Activated T-cell treated with anti-CD3 and anti-CD28 coated beads for 4 hours (primary cell): ENCODE results near the gene TNFRSF6B.

ENCODE experiments used
- DNase-seq: peaks from one replicate; pipeline ENCODE4 v3.0.0-alpha.2; 2020

TNFRSF6B gene

DNA sequence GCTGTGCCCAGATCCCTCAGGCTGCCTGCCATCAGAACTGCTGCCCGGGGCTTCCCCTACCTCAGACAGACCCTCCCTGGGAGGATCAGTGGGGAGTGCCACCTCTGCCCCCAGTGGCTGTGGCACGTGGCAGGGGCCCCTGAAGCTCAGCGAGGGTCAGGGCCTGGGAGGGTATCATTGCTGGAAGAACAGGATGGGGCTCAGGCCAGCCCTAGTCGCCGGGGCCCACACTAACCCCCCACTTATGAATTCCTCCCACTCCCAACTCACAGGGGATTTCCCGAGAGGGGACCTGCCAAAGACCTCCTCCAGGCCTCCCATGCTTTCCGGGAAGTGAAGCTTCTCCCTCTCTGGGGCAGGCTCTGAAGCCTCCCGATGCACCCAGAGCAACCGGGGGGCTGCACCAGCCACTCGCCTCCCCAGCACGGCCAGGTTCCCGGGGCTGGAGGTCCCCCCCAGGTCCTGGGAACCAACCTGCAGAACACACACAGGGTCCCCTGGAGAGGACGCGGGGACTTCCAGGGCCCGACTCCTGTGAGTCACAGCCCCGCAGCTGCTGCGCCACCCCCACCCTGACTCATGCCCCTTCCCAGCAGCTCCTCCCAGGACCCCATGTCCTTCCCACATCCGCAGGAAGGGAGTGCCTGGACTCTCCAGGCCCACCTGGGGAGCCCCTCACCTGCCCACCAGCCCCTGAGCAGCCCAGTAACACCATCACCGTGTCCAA, 2.5 kb downstream of the TNFRSF6B start:
- no peak for DNase-seq

DNA sequence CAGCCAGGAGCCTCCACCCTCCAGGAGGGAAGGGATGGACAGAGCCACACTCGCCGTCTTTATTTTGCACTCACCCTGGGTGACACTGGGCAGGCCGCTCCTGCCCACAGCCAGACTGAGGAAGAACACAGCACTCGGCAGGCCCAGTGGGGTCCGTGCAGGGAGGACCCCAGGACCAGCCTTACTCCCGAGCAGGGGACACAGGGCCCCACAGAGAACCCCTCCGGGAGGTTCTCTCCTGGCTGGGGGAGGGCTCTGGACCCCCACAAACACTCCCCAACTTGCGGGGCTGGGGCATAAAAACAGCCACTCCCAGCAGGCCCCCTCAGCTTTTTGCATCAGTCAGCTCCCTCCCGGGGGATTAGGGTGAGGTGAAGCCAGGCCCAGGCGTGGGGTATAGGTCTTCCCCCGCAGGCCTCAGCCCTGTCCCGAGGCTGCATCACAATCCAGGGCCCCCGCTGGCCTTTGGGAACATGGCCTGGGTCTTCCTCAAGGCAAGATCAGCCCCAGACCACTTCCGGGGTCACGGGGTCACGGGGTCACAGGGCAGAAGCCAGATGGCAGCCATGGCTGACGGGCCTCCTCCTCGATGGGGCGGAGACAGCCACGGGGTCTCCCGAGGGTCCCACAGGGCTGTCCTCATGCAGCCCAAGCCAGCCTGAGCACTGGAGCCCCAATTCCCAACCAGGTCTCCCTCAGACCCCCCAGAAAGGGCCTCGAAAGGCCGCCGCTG, 3.2 kb downstream of the TNFRSF6B start:
- no peak for DNase-seq

DNA sequence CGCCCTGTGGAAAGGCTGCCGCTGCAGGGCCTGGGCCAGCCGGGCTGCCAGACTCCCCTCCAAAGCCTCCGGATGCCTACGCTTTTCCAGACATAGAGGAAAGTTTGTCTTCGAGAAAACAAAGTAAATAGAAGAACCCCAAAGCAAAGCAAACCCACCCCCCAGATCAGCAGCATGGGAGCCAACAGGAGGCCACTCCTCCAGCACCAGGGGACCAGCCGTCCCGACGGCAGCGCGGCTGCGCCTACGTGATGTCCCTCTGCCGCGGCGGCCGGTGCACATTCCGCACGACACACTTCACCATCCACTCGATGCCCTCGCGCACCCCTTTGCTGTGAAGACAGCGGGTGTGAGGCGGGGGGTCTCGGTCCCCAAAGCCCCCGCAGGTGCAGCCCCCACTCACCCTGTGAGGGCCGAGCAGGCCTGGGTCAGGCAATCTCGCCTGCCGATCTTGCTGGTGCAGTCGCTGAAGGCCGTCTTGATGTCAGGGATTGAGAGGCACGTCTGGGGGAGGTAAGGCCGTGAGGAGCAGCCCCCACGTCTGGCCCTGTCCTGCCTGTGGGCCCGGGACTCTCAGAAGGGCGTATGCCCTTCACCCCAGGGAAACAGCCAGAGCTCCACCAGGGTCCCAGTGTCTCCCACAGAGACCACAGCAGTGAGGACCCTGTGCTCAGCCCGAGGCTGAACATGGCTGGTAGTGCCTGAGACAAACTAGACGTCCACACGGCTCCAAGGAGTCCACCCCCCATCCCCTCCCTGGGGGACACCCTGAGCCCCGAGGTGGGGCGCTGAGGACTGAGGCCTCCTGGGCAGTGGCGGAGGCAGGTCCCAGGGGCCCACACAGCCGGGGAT, 4.0 kb downstream of the TNFRSF6B start:
- no peak for DNase-seq

- DNase-seq = no peak
Observed at GRCh38 chr20:63701051-63701328, 4.5 kb downstream of the TNFRSF6B start.

GRCh38 chr20:63701329-63702035, 5.0 kb downstream of the TNFRSF6B start:
- DNase-seq = no peak

DNA sequence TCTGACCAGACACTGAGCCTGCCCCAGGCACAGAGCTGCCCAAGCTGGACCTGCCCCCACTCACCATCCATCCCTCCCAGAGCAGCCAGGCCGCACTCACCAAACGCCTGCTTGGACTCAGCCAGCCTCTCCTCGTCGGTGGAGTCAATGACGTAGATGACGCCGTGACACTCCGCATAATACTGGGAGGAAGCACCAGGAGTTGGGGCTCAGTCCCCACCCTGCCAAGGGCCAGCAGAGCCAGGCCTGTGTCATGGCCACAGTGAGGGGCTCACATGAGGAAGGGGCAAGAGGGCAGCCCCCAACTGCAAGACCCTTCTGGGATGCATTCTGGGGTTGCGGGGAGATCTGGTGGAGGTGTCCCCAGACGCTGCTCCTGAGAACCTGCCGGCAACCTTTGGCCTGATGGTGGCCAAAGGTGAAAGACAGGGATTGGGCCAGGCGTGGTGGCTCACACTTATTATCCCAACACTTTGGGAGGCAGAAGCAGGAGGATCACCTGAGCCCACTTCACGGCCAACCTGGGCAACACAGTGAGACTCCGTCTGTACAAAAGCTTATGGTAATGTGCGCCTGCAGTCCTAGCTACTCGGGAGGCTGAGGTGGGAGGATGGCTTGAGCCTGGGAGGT, 5.7 kb downstream of the TNFRSF6B start:
- DNase-seq = no peak

DNA sequence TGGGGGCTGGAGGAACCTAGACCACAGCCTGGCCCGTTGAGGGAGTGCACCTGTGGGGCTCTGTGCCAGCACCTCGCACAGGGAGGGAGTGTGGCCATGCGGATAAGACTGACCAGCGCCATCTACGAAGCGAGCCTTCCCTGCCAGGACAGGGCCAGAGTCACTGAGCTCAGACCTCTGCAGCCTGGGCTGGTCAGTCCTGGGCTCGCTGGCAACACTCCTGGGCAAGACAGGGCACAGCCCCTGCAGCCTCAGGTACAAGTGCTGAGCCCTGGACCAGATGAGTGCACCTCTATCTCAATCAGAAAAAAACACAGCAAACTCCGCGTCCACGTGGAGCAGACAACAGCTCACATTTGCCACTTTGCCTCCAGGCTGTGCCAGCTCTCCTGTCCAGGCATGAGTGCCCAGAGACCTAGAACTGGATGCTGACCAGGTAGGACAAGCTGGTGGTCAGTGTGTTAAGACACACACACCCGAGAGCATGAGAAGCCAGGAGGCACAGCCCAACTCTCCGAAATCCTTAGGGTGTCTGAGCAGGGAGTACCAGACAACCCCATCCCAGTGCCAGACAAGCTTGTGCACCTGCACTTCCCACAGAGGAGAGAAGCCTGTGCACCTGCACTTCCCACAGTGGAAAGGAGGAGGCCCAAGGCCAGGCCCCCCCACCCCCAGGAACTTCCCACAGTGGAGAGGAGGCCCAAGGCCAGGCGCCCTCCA, 6.5 kb downstream of the TNFRSF6B start:
- no peak for DNase-seq

- DNase-seq = no peak
Observed at GRCh38 chr20:63703471-63703975, 7.1 kb downstream of the TNFRSF6B start.

DNA sequence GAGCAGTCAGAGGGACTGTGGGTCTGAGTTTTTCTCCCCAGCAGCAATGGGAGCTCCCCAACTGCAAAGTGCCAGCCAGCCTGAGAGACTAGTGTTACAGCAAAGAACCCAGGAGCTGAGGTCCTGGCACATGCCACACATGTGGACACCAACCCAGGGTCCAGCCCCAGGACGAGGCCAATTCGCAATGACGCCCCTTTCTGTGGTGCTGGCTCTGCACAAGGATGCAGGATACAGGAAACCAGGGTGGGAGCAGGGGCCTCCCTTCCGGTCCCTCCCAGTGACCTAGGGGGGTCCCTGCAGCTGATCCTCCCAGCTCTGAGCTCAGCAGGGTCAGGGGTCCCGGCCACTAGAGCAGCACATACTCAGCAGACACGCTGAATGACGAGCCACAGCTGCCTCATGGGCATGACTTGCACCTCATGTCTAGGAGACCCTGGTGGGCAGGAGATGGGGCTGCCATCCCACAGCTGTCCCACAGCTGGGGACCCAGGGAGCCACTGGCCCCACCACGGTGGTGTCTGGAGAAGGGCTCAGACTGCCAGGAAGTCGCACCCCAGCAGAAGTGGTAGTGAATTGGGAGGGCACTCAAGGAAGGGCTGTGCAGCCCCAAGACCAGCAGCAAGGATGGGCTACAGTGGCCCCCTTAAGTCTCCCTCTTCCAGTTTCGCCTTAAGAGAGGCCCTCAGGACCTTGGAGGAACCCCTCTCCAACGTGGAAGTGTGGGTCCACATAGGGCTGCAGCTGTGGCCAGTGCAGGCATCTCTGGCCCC, 7.7 kb downstream of the TNFRSF6B start:
- no peak for DNase-seq

DNA sequence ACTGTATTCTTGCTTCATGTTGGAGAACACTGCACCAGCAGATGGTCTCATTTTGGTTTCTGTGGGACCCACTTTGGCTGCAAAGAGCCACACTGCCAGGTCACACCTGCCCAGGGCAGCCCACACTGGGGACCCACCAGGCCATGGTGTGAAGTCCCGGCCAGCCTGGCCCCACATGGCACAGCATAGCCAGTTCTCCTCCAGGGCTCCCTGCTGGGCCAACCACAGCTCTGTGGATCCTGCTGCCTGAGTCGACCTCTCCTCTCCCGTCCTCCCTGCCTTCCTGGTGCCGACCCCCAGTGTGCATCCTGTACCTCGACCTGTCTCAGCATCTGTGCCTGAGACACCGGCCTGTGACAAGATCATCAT, 8.3 kb downstream of the TNFRSF6B start:
- no peak for DNase-seq

- DNase-seq = no peak
Observed at GRCh38 chr20:63705232-63706026, 9.0 kb downstream of the TNFRSF6B start.

DNA sequence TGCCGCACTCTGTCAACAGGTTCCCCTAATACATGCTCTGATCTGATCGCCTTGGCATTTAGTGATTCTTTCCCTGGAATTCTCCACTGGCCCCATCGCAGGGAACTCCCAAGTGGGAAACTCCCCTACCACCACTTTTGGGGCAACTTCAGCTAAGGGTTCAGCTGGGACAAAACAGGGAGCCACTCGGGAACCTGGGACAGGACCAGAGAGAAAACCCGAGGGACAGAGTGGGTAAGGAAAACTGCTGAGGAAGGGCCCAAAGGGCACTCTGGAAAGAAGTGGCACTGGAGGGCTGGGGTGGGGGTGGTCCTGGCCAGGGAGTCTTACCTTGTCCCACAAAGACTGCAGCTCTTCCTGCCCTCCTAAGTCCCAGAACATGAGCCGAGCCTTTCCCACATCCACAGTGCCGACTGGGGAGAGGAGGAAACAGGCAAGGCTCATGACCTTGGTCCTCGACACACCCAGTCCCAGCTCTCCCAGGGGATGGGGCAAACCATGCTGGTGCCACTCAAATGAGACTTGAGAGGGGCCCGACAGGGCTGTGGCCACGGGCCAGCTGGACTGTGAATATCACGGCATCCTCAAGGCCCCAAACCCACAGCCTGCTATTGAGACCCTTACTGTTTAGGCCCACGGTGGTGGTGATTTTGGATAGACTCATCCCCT, 9.7 kb downstream of the TNFRSF6B start:
- no peak for DNase-seq

- peak; percentile 59 for DNase-seq
Observed at GRCh38 chr20:63706852-63707557, 10.6 kb downstream of the TNFRSF6B start.

DNA sequence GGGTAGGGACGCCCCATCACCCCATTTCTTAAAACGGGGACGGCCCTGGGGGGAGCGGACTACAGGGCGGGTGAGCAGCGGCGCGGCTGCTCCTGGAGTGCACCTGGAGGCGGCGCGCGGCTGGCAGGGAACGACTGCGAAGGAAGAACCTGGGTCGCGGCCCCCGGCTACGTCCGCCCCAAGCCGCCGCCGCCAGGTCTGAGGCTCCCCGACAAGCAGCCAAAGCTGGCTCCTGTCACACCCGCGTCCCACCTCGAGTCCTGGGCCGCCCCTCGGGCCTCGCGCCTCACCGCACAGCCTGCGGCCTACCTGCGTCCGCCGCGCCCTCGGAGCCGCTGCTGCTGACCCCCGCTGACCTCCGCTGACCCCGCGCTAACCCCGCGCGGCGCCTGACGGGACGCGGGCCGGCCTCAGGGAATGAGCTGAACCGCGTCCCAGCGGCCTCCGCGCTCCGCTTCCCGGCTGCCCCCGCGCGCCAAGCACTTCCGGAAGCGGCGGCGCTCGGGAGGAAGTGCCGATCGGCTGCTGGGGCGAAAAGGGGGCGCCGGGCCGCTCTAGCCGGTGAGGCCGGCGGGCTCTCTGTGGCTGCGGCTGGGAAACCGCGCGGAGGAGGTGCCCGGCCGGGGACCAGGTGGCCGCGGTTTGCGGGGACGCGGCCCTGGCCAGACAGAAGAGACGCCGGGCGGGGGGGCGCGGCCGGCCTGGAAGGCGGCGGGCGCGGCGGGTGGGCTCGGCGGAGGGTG, 11.3 kb downstream of the TNFRSF6B start, which contains the start of the genes ARFRP1 and ZGPAT:
TSS of gene ARFRP1 (minus strand) at position 419 of the 743 bp plus-strand sequence. CDS start 885 bp downstream, outside the sequence.
TSS of gene ZGPAT (plus strand) at position 482 of the 743 bp plus-strand sequence. CDS start 542 bp downstream, outside the sequence.
- DNase-seq = peak; percentile 83

GRCh38 chr20:63708301-63709148, 12.1 kb downstream of the TNFRSF6B start:
- DNase-seq = no peak

DNA sequence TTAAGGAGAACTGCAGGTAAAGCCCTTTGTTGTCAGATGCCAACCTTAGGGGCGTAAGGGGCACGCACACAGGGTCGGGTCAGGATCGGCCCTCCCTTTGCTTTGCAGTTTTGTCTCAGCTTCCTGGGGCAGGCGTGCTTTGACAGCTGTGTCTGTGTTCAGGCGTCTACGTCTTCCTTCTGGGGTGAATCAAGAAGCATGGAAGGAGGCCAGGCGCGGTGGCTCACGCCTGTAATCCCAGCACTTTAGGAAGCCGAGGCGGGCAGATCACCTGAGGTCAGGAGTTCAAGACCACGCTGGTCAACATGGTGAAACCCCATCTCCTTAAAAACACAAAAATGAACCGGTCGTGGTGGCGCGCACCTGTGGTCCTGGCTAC, 12.7 kb downstream of the TNFRSF6B start:
- DNase-seq = no peak
